Naive B cell (primary cell): ENCODE results near the gene VAMP3. TPM values are rescaled to one million over a fixed set of nuclear protein-coding genes. Genes with fewer than 3 reads are reported as not detected.

Source experiments
- ATAC-seq, 2 donors: fragments of 150-1000 bp; cut with Tn5 transposase; 2 replicates each; pipeline ENCODE4 v1.10.0; 2021; ENCODE audit warnings: low read depth in 2 of 2, mild to moderate bottlenecking in 2 of 2, moderate library complexity in 2 of 2
- DNase-seq: peaks from one replicate; pipeline ENCODE4 v3.0.0; 2022
- H3K27ac Mint-ChIP-seq, 6 donors: one replicate each; pipeline ENCODE4 v1.8.0; 2020 to 2022; ENCODE audit warnings: mild to moderate bottlenecking in 6 of 6, mixed read lengths in 6 of 6, moderate library complexity in 5 of 6, inconsistent platforms in 2 of 6
- H3K27me3 Mint-ChIP-seq, 3 donors: one replicate each; pipeline ENCODE4 v1.8.0; 2021 to 2022; ENCODE audit warnings: mixed read lengths in 3 of 3, mild to moderate bottlenecking in 1 of 3
- H3K36me3 Mint-ChIP-seq, 2 donors: one replicate each; pipeline ENCODE4 v1.8.0; 2020 to 2022; ENCODE audit warnings: mixed read lengths in 2 of 2, inconsistent platforms in 1 of 2, mild to moderate bottlenecking in 1 of 2
- H3K4me1 Mint-ChIP-seq, 3 donors: one replicate each; pipeline ENCODE4 v1.8.0; 2020 to 2022; ENCODE audit warnings: mixed read lengths in 3 of 3, inconsistent platforms in 1 of 3, mild to moderate bottlenecking in 1 of 3, moderate library complexity in 1 of 3
- H3K4me3 Mint-ChIP-seq, 8 donors: one replicate each; pipeline ENCODE4 v1.8.0; 2020 to 2022; ENCODE audit warnings: mild to moderate bottlenecking in 8 of 8, mixed read lengths in 8 of 8, moderate library complexity in 8 of 8, inconsistent platforms in 2 of 8
- H3K9me3 Mint-ChIP-seq, 7 donors: one replicate each; pipeline ENCODE4 v1.8.0; 2020 to 2022; ENCODE audit warnings: mixed read lengths in 7 of 7, mild to moderate bottlenecking in 5 of 7, inconsistent platforms in 2 of 7, moderate library complexity in 1 of 7
- polyA plus RNA-seq, 6 donors: library from polyadenylated mRNA; unstranded; fragments of 300-500 nt; fragmentation: Illumina TruSeq; gene quantifications; one replicate each; pipeline ENCODE4 v1.2.3, GENCODE V29; 2021; ENCODE audit warnings: low read depth in 6 of 6

Gene VAMP3
- polyA plus RNA-seq: 10 to 100 TPM; 30.3 to 42.3 (median 38.0) TPM

DNA sequence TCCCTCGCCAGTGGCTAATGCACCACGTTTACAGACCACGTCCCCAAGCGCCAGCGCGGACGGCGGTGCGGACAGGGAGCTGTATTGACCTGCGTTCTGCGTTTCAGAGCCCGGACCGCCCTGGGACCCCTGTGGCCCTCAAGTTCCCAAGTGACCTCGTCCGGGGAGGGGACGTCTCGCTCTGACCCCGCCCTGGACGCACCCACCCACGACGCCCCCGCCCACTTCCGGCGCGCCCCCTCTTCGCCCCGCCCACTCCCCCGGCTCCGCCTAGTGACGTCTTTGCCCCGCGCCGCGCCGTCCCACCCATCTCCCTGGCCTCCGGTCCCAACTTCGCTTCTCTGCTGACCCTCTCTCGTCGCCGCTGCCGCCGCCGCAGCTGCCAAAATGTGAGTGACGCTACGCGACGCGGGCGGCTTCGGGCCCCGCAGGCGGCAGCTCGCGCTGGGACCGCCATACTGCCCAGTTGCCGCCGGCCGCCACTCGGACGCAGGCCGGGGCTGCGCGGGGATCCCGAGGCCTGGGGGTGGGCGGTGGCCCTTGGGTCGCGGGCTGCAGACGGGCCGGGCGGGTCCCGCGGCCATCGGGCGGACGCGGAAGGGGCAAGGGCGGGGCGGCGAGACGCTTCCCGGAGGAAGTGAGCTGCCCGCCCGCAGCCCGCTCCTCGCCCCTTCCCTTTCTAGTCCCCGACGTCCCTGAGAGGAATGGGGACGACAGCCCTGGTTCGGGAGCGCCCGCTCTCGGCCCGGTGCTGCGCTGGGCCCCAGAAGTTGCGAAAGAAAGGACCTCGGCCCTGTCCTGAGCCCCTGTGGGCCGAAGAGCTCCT, at the start of gene VAMP3:
VAMP3 (plus strand) TSS at position 300 of the 826 bp plus-strand sequence; CDS start at position 388, 88 bp downstream.
- H3K27ac Mint-ChIP-seq: peak within 1 kb of the TSS; percentile 61 to 97 (median 88)
- H3K4me3 Mint-ChIP-seq: peak within 1 kb of the TSS; percentile 87 to 94 (median 90)
- ATAC-seq (peak; percentile 91 to 93), DNase-seq (peak; percentile 78)
- no peaks in the 10 kb centered on the region for H3K27me3 Mint-ChIP-seq
- H3K4me1 Mint-ChIP-seq: peaks cover 13 to 33% (median 27%) of the 10 kb centered on the region in 3 donors
- H3K9me3 Mint-ChIP-seq: no peaks in the 10 kb centered on the region
- peaks cover 3 to 8% of the 10 kb centered on the region in 2 donors for H3K36me3 Mint-ChIP-seq

DNA sequence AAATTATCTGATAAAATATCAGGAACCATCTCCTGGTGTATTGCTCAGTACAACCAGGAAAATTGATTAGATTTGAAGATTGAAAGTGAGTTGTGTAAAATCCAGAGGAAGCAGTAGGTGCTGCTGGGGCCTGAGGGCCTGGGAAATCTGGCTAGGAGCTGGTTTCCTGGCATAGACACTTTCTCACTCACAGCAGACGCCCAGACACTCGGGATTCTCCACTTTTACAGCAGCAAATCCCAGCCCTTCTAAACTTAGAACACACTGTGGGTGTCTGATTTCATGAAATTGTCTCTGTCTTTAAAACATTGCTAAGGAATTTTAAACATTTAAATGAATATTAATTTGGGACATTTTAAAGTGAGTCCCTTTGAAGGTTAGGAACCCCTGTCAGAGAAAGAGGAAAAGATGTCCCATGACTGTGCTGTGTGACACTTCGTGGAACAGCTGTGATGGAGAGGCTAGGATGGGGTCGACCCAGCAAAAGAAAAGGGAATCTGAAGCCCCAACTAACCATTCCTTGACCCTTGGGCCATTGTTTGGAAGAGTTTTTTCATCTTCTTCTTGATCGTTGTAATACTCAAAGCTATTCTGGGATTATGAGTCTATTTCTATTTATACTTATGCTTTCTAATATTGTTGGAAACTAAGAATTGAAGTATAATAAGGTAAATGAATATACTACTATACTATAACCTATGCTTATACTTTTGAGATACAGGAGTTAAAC, 49.0 kb upstream of the VAMP3 start:
- DNase-seq: no peak
- Mint-ChIP-seq H3K9me3 (no peaks in the 10 kb centered on the region), H3K4me1 (peaks cover 4 to 14% (median 7%) of the 10 kb centered on the region in 3 donors), H3K36me3 (peaks cover 0 to 5% of the 10 kb centered on the region in 2 donors), H3K27ac (no peak overlapping the region), H3K27me3 (peaks cover 4 to 19% (median 14%) of the 10 kb centered on the region in 3 donors), H3K4me3 (no peak overlapping the region)
- no peak for ATAC-seq

- H3K9me3 Mint-ChIP-seq: no peaks in the 10 kb centered on the region
- H3K27ac Mint-ChIP-seq: peak overlapping the region in 1 of 6 donors; percentile 51
- no peak for DNase-seq
- peaks cover 0 to 5% of the 10 kb centered on the region in 2 donors for H3K36me3 Mint-ChIP-seq
- peaks cover 4 to 14% (median 7%) of the 10 kb centered on the region in 3 donors for H3K4me1 Mint-ChIP-seq
- no peak overlapping the region for H3K4me3 Mint-ChIP-seq
- H3K27me3 Mint-ChIP-seq: peaks cover 4 to 19% (median 14%) of the 10 kb centered on the region in 3 donors
- ATAC-seq: no peak
These were observed 48.5 kb upstream of the VAMP3 start for GRCh38 chr1:7722670-7723012.

- no peak overlapping the region for H3K4me3 Mint-ChIP-seq
- H3K9me3 Mint-ChIP-seq: no peaks in the 10 kb centered on the region
- no peak for DNase-seq
- H3K27me3 Mint-ChIP-seq: peaks cover 0 to 5% (median 3%) of the 10 kb centered on the region in 3 donors
- H3K4me1 Mint-ChIP-seq: peaks cover 4 to 14% (median 10%) of the 10 kb centered on the region in 3 donors
- H3K27ac Mint-ChIP-seq: no peak overlapping the region
- no peak for ATAC-seq
- peaks cover 0 to 5% of the 10 kb centered on the region in 2 donors for H3K36me3 Mint-ChIP-seq
These were observed 44.5 kb upstream of the VAMP3 start for GRCh38 chr1:7726623-7727022.

- H3K4me1 Mint-ChIP-seq: peaks cover 4 to 14% (median 10%) of the 10 kb centered on the region in 3 donors
- H3K36me3 Mint-ChIP-seq: peaks cover 0 to 5% of the 10 kb centered on the region in 2 donors
- peaks cover 0 to 3% (median 3%) of the 10 kb centered on the region in 3 donors for H3K27me3 Mint-ChIP-seq
- no peaks in the 10 kb centered on the region for H3K9me3 Mint-ChIP-seq
- H3K4me3 Mint-ChIP-seq: no peak overlapping the region
- DNase-seq (no peak), ATAC-seq (no peak)
- no peak overlapping the region for H3K27ac Mint-ChIP-seq
These were observed 43.2 kb upstream of the VAMP3 start for GRCh38 chr1:7727809-7728471.

GRCh38 chr1:7729761-7730160, 41.3 kb upstream of the VAMP3 start:
- peaks cover 0 to 3% (median 0%) of the 10 kb centered on the region in 3 donors for H3K27me3 Mint-ChIP-seq
- H3K9me3 Mint-ChIP-seq: no peaks in the 10 kb centered on the region
- ATAC-seq: no peak
- H3K4me3 Mint-ChIP-seq: no peak overlapping the region
- H3K36me3 Mint-ChIP-seq: peaks cover 0 to 5% of the 10 kb centered on the region in 2 donors
- DNase-seq: no peak
- peak overlapping the region in 1 of 6 donors; percentile 25 for H3K27ac Mint-ChIP-seq
- H3K4me1 Mint-ChIP-seq: peaks cover 4 to 14% (median 10%) of the 10 kb centered on the region in 3 donors

GRCh38 chr1:7732331-7732730, 38.8 kb upstream of the VAMP3 start:
- Mint-ChIP-seq H3K36me3 (peaks cover 6 to 18% of the 10 kb centered on the region in 2 donors), H3K27me3 (peaks cover 0 to 3% (median 0%) of the 10 kb centered on the region in 3 donors), H3K4me1 (peaks cover 0 to 3% (median 0%) of the 10 kb centered on the region in 3 donors), H3K4me3 (no peak overlapping the region), H3K27ac (no peak overlapping the region), H3K9me3 (no peaks in the 10 kb centered on the region)
- no peak for ATAC-seq
- no peak for DNase-seq

GRCh38 chr1:7733276-7733675, 37.8 kb upstream of the VAMP3 start:
- no peaks in the 10 kb centered on the region for H3K9me3 Mint-ChIP-seq
- H3K27me3 Mint-ChIP-seq: peaks cover 0 to 3% (median 0%) of the 10 kb centered on the region in 3 donors
- no peak for DNase-seq
- no peaks in the 10 kb centered on the region for H3K4me1 Mint-ChIP-seq
- H3K27ac Mint-ChIP-seq: peak overlapping the region in 1 of 6 donors; percentile 37
- H3K4me3 Mint-ChIP-seq: no peak overlapping the region
- ATAC-seq: no peak
- H3K36me3 Mint-ChIP-seq: peaks cover 15 to 26% of the 10 kb centered on the region in 2 donors

GRCh38 chr1:7738044-7738443, 33.1 kb upstream of the VAMP3 start:
- ATAC-seq (no peak), DNase-seq (no peak)
- Mint-ChIP-seq H3K36me3 (peaks cover 18 to 28% of the 10 kb centered on the region in 2 donors), H3K4me3 (no peak overlapping the region), H3K4me1 (no peaks in the 10 kb centered on the region), H3K27me3 (no peaks in the 10 kb centered on the region), H3K27ac (no peak overlapping the region), H3K9me3 (peaks cover 0 to 6% (median 3%) of the 10 kb centered on the region in 7 donors)

DNA sequence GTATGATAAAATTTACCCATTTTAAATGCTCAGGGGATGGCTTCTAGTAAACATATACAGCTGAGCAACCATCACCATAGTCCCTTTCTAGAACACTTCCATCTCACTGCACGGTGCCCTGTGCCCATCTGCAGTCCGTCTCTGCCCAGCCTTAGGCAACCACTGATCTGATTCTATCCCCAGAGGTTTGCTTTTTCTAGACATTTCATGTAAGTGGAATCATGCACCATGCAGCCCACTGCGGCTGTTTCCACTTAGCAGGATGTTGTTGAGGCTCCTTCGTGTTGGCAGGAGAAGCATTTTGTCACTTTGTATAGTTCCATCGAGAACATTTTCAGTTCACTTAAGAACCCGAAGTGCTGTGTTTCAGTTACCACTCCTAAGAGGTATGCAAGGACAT, 27.8 kb upstream of the VAMP3 start:
- no peaks in the 10 kb centered on the region for H3K27me3 Mint-ChIP-seq
- ATAC-seq (no peak), DNase-seq (no peak)
- no peak overlapping the region for H3K27ac Mint-ChIP-seq
- peaks cover 2 to 7% of the 10 kb centered on the region in 2 donors for H3K36me3 Mint-ChIP-seq
- H3K9me3 Mint-ChIP-seq: peaks cover 0 to 6% (median 3%) of the 10 kb centered on the region in 7 donors
- H3K4me3 Mint-ChIP-seq: no peak overlapping the region
- H3K4me1 Mint-ChIP-seq: no peaks in the 10 kb centered on the region

GRCh38 chr1:7744882-7745281, 26.2 kb upstream of the VAMP3 start:
- H3K27ac Mint-ChIP-seq: no peak overlapping the region
- peak overlapping the region in 1 of 8 donors; percentile 5 for H3K4me3 Mint-ChIP-seq
- H3K4me1 Mint-ChIP-seq: no peaks in the 10 kb centered on the region
- ATAC-seq (no peak), DNase-seq (no peak)
- no peaks in the 10 kb centered on the region for H3K27me3 Mint-ChIP-seq
- H3K9me3 Mint-ChIP-seq: no peaks in the 10 kb centered on the region
- no peaks in the 10 kb centered on the region for H3K36me3 Mint-ChIP-seq

DNA sequence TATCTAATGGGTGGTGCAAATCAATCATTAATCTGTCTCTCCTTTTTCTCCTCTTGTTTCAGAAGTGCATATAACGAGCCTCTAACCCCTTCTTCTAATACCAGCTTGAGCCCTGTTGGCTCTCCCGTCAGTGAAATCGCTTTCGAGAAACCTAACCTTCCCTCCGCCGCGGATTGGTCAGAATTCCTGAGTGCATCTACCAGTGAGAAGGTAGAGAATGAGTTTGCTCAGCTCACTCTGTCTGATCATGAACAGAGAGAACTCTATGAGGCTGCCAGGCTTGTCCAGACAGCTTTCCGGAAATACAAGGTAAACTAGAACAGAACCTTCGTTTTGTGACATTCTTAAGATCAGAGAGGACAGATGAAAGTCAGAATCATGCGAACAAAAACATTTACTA, 25.3 kb upstream of the VAMP3 start:
- H3K4me3 Mint-ChIP-seq: no peak overlapping the region
- no peaks in the 10 kb centered on the region for H3K4me1 Mint-ChIP-seq
- ATAC-seq: no peak
- no peaks in the 10 kb centered on the region for H3K9me3 Mint-ChIP-seq
- no peaks in the 10 kb centered on the region for H3K36me3 Mint-ChIP-seq
- DNase-seq: no peak
- peak overlapping the region in 1 of 6 donors; percentile 21 for H3K27ac Mint-ChIP-seq
- H3K27me3 Mint-ChIP-seq: no peaks in the 10 kb centered on the region

GRCh38 chr1:7747605-7748004, 23.5 kb upstream of the VAMP3 start:
- Mint-ChIP-seq H3K4me3 (no peak overlapping the region), H3K4me1 (peaks cover under 1 to 3% (median 1%) of the 10 kb centered on the region in 3 donors), H3K27me3 (no peaks in the 10 kb centered on the region), H3K27ac (no peak overlapping the region), H3K9me3 (no peaks in the 10 kb centered on the region), H3K36me3 (no peaks in the 10 kb centered on the region)
- ATAC-seq (no peak), DNase-seq (no peak)
